Mesenchymal stem cell (in vitro differentiated cells and primary cell): ENCODE data around the gene SPTBN1.

ENCODE experiments used
- DNase-seq: peaks from one replicate; pipeline ENCODE4 v3.0.0-alpha.2; 2013
- H2AFZ ChIP-seq: one replicate; pipeline ENCODE4 v1.6.1; 2013; ENCODE audit warnings: low read depth, mild to moderate bottlenecking, control low read depth, inconsistent platforms, low read length, moderate library complexity
- H2AK5ac ChIP-seq: 2 replicates; pipeline ENCODE4 v1.6.1; 2013; ENCODE audit warnings: low read length, moderate library complexity, mild to moderate bottlenecking, inconsistent platforms; ENCODE audit not compliant: severe bottlenecking
- H2BK120ac ChIP-seq: one replicate; pipeline ENCODE4 v1.6.1; 2013; ENCODE audit warnings: low read depth, mild to moderate bottlenecking, inconsistent platforms, low read length, moderate library complexity
- H2BK12ac ChIP-seq, 2 experiments: one replicate each; pipeline ENCODE4 v1.6.1; 2013; ENCODE audit warnings: inconsistent platforms in 2 of 2, low read length in 2 of 2, mild to moderate bottlenecking in 2 of 2, moderate library complexity in 2 of 2, control low read depth in 1 of 2
- H2BK15ac ChIP-seq: one replicate; pipeline ENCODE4 v1.6.1; 2013; ENCODE audit warnings: mild to moderate bottlenecking, low read depth, inconsistent platforms; ENCODE audit not compliant: poor library complexity, severe bottlenecking
- H2BK5ac ChIP-seq: 2 replicates; pipeline ENCODE4 v1.6.1; 2013; ENCODE audit warnings: low read depth, mild to moderate bottlenecking, low read length, control low read depth, inconsistent platforms; ENCODE audit not compliant: poor library complexity, severe bottlenecking
- H3K14ac ChIP-seq, 2 experiments: one replicate each; pipeline ENCODE4 v1.6.1; 2013; ENCODE audit warnings: inconsistent platforms in 2 of 2, low read length in 2 of 2, control low read depth in 1 of 2, mild to moderate bottlenecking in 1 of 2, moderate library complexity in 1 of 2
- H3K18ac ChIP-seq, 2 experiments: one replicate each; pipeline ENCODE4 v1.6.1; 2013; ENCODE audit warnings: inconsistent platforms in 2 of 2, low read length in 2 of 2, control low read depth in 1 of 2, low read depth in 1 of 2, mild to moderate bottlenecking in 1 of 2
- H3K23ac ChIP-seq, 2 experiments: one replicate each; pipeline ENCODE4 v1.6.1; 2013; ENCODE audit warnings: inconsistent platforms in 2 of 2, low read length in 2 of 2, mild to moderate bottlenecking in 2 of 2, moderate library complexity in 2 of 2, control low read depth in 1 of 2
- H3K27ac ChIP-seq: 2 replicates; pipeline ENCODE4 v1.5.1; 2013; ENCODE audit warnings: mild to moderate bottlenecking, moderate library complexity, low read length, control low read depth, inconsistent platforms; ENCODE audit not compliant: poor library complexity, severe bottlenecking
- H3K27me3 ChIP-seq, 2 experiments: 2 replicates each; pipeline versions ENCODE4 v1.6.1 to v1.7.0; 2013; ENCODE audit warnings: low read length in 2 of 2, mild to moderate bottlenecking in 2 of 2, moderate library complexity in 2 of 2, control low read depth in 1 of 2, inconsistent platforms in 1 of 2; ENCODE audit not compliant: control insufficient read depth in 1 of 2, insufficient read depth in 1 of 2
- H3K36me3 ChIP-seq, 2 experiments: 2 replicates each; pipeline versions ENCODE4 v1.6.1 to v1.7.0; 2013; ENCODE audit warnings: low read length in 2 of 2, control low read depth in 1 of 2, inconsistent platforms in 1 of 2, low read depth in 1 of 2, mild to moderate bottlenecking in 1 of 2; ENCODE audit not compliant: insufficient read depth in 2 of 2, control insufficient read depth in 1 of 2
- H3K4ac ChIP-seq, 2 experiments: one replicate each; pipeline ENCODE4 v1.6.1; 2013; ENCODE audit warnings: inconsistent platforms in 2 of 2, low read length in 2 of 2, mild to moderate bottlenecking in 2 of 2, moderate library complexity in 2 of 2, control low read depth in 1 of 2, low read depth in 1 of 2
- H3K4me1 ChIP-seq: 2 replicates; pipeline ENCODE4 v1.6.1; 2013; ENCODE audit warnings: low read depth, low read length, control low read depth; ENCODE audit not compliant: control insufficient read depth, insufficient read depth
- H3K4me2 ChIP-seq: 2 replicates; pipeline ENCODE4 v1.6.1; 2013; ENCODE audit warnings: low read length, mild to moderate bottlenecking, inconsistent platforms; ENCODE audit not compliant: poor library complexity, severe bottlenecking
- H3K4me3 ChIP-seq, 2 experiments: 2 replicates each; pipeline versions ENCODE4 v1.5.1 to v1.7.0; 2013; ENCODE audit warnings: low read length in 2 of 2, mild to moderate bottlenecking in 2 of 2, control low read depth in 1 of 2, low read depth in 1 of 2; ENCODE audit not compliant: insufficient read depth in 1 of 2
- H3K79me1 ChIP-seq: replicated peaks from 2 replicates; pipeline ENCODE4 v1.6.1; 2013; ENCODE audit warnings: mild to moderate bottlenecking, control low read depth, low read length, inconsistent platforms; ENCODE audit not compliant: poor library complexity, severe bottlenecking
- H3K9ac ChIP-seq: 2 replicates; pipeline ENCODE4 v1.7.0; 2013; ENCODE audit warnings: mild to moderate bottlenecking, low read length, moderate library complexity
- H3K9me3 ChIP-seq: 2 replicates; pipeline ENCODE4 v1.7.0; 2013; ENCODE audit warnings: mild to moderate bottlenecking, low read length; ENCODE audit not compliant: control insufficient read depth
- H4K8ac ChIP-seq: one replicate; pipeline ENCODE4 v1.6.1; 2013; ENCODE audit warnings: inconsistent platforms, mild to moderate bottlenecking, low read length, moderate library complexity
- H4K91ac ChIP-seq: one replicate; pipeline ENCODE4 v1.6.1; 2013; ENCODE audit warnings: mild to moderate bottlenecking, low read length, inconsistent platforms
- WGBS: methylation state at CpG from one replicate; pipeline ENCODE4 v1.1.7; 2013; ENCODE audit warnings: mixed read lengths; 5-methylcytosine and 5-hydroxymethylcytosine counted together

The SPTBN1 gene

DNA sequence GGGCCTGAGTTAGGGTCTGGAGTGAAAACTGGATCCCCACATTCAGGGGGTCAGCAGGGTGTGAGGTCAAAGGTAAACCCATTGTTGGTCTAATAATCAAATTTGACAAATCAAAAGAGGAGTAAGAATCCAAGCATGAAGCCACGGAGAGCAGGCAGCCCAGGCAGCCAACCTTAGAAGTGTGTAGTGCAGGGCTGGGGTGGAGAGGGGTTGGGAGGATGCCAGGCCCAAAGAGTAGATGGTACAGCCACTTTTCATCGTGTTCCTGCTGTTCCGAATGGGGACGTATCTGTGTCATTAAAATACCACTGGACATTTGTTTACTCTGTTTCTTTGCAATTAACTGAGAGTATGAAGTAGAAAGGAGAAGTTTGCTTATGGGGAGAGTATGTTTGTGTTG is 16.5 kb upstream of the SPTBN1 start:
- Histone ChIP-seq H2BK120ac (no peak overlapping the region), H3K9ac (no peak overlapping the region), H2AK5ac (no peak overlapping the region), H3K27me3 (no peaks in the 10 kb centered on the region), H3K4me2 (no peak overlapping the region), H3K4ac (peak overlapping the region in 1 of 2 experiments; percentile 11), H4K91ac (no peak overlapping the region), H3K4me1 (no peaks in the 10 kb centered on the region), H3K79me1 (no peaks in the 10 kb centered on the region), H3K14ac (no peak overlapping the region), H3K23ac (no peak overlapping the region), H3K27ac (no peak overlapping the region), H3K18ac (peak overlapping the region in 1 of 2 experiments; percentile 55), H2AFZ (no peak overlapping the region), H4K8ac (peak overlapping the region; percentile 60), H3K9me3 (no peaks in the 10 kb centered on the region), H2BK15ac (no peak overlapping the region), H2BK12ac (peak overlapping the region in 1 of 2 experiments; percentile 31), H2BK5ac (no peak overlapping the region), H3K4me3 (no peak overlapping the region), H3K36me3 (no peaks in the 10 kb centered on the region)
- no peak for DNase-seq
- 51% methylated on average over 4 of the region's 4 CpGs for WGBS

GRCh38 chr2:54440050-54440449 is 16.1 kb upstream of the SPTBN1 start:
- H3K9me3 ChIP-seq, result no peaks in the 10 kb centered on the region
- no peak overlapping the region for H3K4me2 ChIP-seq

GRCh38 chr2:54444503-54444902 is 11.6 kb upstream of the SPTBN1 start:
- Histone ChIP-seq H2BK120ac (no peak overlapping the region), H2AK5ac (no peak overlapping the region)
- 93% methylated on average over 1 of the region's 1 CpG for WGBS

More at GRCh38 chr2:54440050-54440449, 16.1 kb upstream of the SPTBN1 start:
- no peak overlapping the region for H3K14ac ChIP-seq
- H3K27ac ChIP-seq, result no peak overlapping the region
- H2BK120ac ChIP-seq, result no peak overlapping the region
- H3K27me3 ChIP-seq, result no peaks in the 10 kb centered on the region
- no peak overlapping the region for H3K23ac ChIP-seq
- no peak overlapping the region for H3K9ac ChIP-seq
- H2BK12ac ChIP-seq, result peak overlapping the region in 1 of 2 experiments; percentile 74
- H3K79me1 ChIP-seq, result no peaks in the 10 kb centered on the region
- H3K4me1 ChIP-seq, result no peaks in the 10 kb centered on the region
- H3K4ac ChIP-seq, result no peak overlapping the region
- H2AK5ac ChIP-seq, result no peak overlapping the region
- peak overlapping the region; percentile 66 to 68 for H3K18ac ChIP-seq
- H2BK15ac ChIP-seq, result no peak overlapping the region
- no peak overlapping the region for H3K4me3 ChIP-seq
- H4K91ac ChIP-seq, result peak overlapping the region; percentile 72
- DNase-seq, result no peak
- peak overlapping the region; percentile 28 for H4K8ac ChIP-seq
- 65% methylated on average over 2 of the region's 2 CpGs for WGBS
- H2BK5ac ChIP-seq, result no peak overlapping the region
- no peak overlapping the region for H2AFZ ChIP-seq
- no peaks in the 10 kb centered on the region for H3K36me3 ChIP-seq

GRCh38 chr2:54446122-54446521 is 10.0 kb upstream of the SPTBN1 start:
- Histone ChIP-seq H3K9me3 (no peaks in the 10 kb centered on the region), H3K23ac (no peak overlapping the region), H2BK5ac (no peak overlapping the region), H3K27ac (no peak overlapping the region), H4K8ac (no peak overlapping the region), H3K9ac (no peak overlapping the region), H2AK5ac (no peak overlapping the region), H2BK12ac (no peak overlapping the region), H3K79me1 (no peaks in the 10 kb centered on the region), H3K27me3 (no peaks in the 10 kb centered on the region), H2BK15ac (no peak overlapping the region), H2AFZ (no peak overlapping the region), H3K4me1 (no peaks in the 10 kb centered on the region), H3K36me3 (no peaks in the 10 kb centered on the region), H4K91ac (no peak overlapping the region), H3K14ac (no peak overlapping the region), H3K18ac (no peak overlapping the region), H3K4me3 (no peak overlapping the region), H3K4ac (no peak overlapping the region), H3K4me2 (no peak overlapping the region), H2BK120ac (no peak overlapping the region)
- DNase-seq, result no peak

More at GRCh38 chr2:54444503-54444902, 11.6 kb upstream of the SPTBN1 start:
- H3K4me1 ChIP-seq, result no peaks in the 10 kb centered on the region
- no peak overlapping the region for H4K91ac ChIP-seq
- H2BK15ac ChIP-seq, result no peak overlapping the region
- H3K4me3 ChIP-seq, result no peak overlapping the region
- H3K14ac ChIP-seq, result no peak overlapping the region
- H3K4ac ChIP-seq, result no peak overlapping the region
- H3K79me1 ChIP-seq, result no peaks in the 10 kb centered on the region
- peak overlapping the region in 1 of 2 experiments; percentile 77 for H2BK12ac ChIP-seq
- H3K23ac ChIP-seq, result no peak overlapping the region
- peak overlapping the region in 1 of 2 experiments; percentile 43 for H3K18ac ChIP-seq
- no peak overlapping the region for H3K9ac ChIP-seq
- H2BK5ac ChIP-seq, result no peak overlapping the region
- no peak overlapping the region for H3K4me2 ChIP-seq
- H3K9me3 ChIP-seq, result no peaks in the 10 kb centered on the region
- H4K8ac ChIP-seq, result peak overlapping the region; percentile 54
- DNase-seq, result peak; percentile 5
- no peaks in the 10 kb centered on the region for H3K27me3 ChIP-seq
- no peak overlapping the region for H2AFZ ChIP-seq
- H3K27ac ChIP-seq, result no peak overlapping the region
- H3K36me3 ChIP-seq, result no peaks in the 10 kb centered on the region
